GM12878 (cell line): Measurements from ENCODE around the gene PARVA. TPM values are rescaled to one million over a fixed set of nuclear protein-coding genes. Genes with fewer than 3 reads are reported as not detected.

ENCODE experiments used
- ATAC-seq: fragments of 200-7000 bp; cut with Tn5 transposase; 3 replicates; pipeline ENCODE4 v1.9.1; 2020; ENCODE audit warnings: mild to moderate bottlenecking, moderate library complexity
- BruUV-seq: library from RNA; stranded (reverse); fragments of 400-500 nt; replicated peaks from 2 replicates; lab custom pipeline; 2021; lab: Mats Ljungman, UMichigan
- CTCF ChIA-PET: fragments of 300-600 bp; sonication (Branson Sonifier 250); formaldehyde crosslinking; extraction: SDS; loops from one replicate; lab custom pipeline; 2021; ENCODE audit warnings: inconsistent platforms; lab: Yijun Ruan, JAX
- POLR2A ChIA-PET: fragments of 350-600 bp; formaldehyde crosslinking; extraction: SDS; loops from one replicate; lab custom pipeline; 2021; ENCODE audit warnings: inconsistent platforms; lab: Charles Lee
- RAD21 ChIA-PET: fragments of 300-600 bp; sonication (Branson Sonifier 250); formaldehyde crosslinking; loops from one replicate; lab custom pipeline; 2023; ENCODE audit warnings: antibody characterized with exemption; ENCODE audit not compliant: unreplicated experiment; lab: Charles Lee
- SMC1A ChIA-PET: fragments of 300-600 bp; sonication (Branson Sonifier 250); formaldehyde crosslinking; loops from one replicate; lab custom pipeline; 2023; ENCODE audit not compliant: unreplicated experiment, uncharacterized antibody; lab: Charles Lee
- DNase-seq: peaks from one replicate; pipeline ENCODE4 v3.0.0-alpha.2; 2011; ENCODE audit warnings: low read depth, low spot score
- FAIRE-seq: peaks from 3 replicates; lab custom pipeline; 2011; peaks lifted over from hg19 to GRCh38; lab: Jason Lieb, UNC
- H2AFZ ChIP-seq: 2 replicates; pipeline ENCODE4 v1.6.0; 2011; ENCODE audit warnings: low read depth, low read length, control low read depth; ENCODE audit not compliant: control insufficient read depth
- H3K27ac ChIP-seq: 2 replicates; pipeline ENCODE4 v1.5.1; 2011; ENCODE audit warnings: control low read depth; ENCODE audit not compliant: control insufficient read depth, insufficient read depth
- H3K27me3 ChIP-seq, 2 experiments: replicated peaks in 1 of 2; 2 replicates each; pipeline versions ENCODE4 v1.6.0 to v1.6.1; 2011; ENCODE audit warnings: low read length in 1 of 2; ENCODE audit not compliant: control insufficient read depth in 2 of 2, insufficient read depth in 2 of 2
- H3K36me3 ChIP-seq, 2 experiments: 2 replicates each; pipeline ENCODE4 v1.5.1; 2011; ENCODE audit warnings: low read length in 1 of 2; ENCODE audit not compliant: control insufficient read depth in 2 of 2, insufficient read depth in 2 of 2
- H3K4me1 ChIP-seq: 2 replicates; pipeline ENCODE4 v1.6.1; 2011; ENCODE audit warnings: mild to moderate bottlenecking, low read length, moderate library complexity, mixed read lengths; ENCODE audit not compliant: control insufficient read depth, insufficient read depth
- H3K4me2 ChIP-seq: 2 replicates; pipeline ENCODE4 v1.6.0; 2011; ENCODE audit warnings: control low read depth; ENCODE audit not compliant: control insufficient read depth, insufficient read depth
- H3K4me3 ChIP-seq: fragments of 200-600 bp; sonication (generic); 2 replicates; pipeline ENCODE4 v1.5.1; 2016
- H3K79me2 ChIP-seq: 2 replicates; pipeline ENCODE4 v1.6.0; 2011; ENCODE audit warnings: low read length; ENCODE audit not compliant: control insufficient read depth, insufficient read depth
- H3K9ac ChIP-seq: 2 replicates; pipeline ENCODE4 v1.8.0; 2011; ENCODE audit warnings: low read length, control low read depth, mixed read lengths; ENCODE audit not compliant: control insufficient read depth, insufficient read depth
- H3K9me3 ChIP-seq: replicated peaks from 3 replicates; pipeline ENCODE4 v1.5.1; 2011; ENCODE audit warnings: mild to moderate bottlenecking, low read length; ENCODE audit not compliant: control insufficient read depth, insufficient read depth
- H4K20me1 ChIP-seq: 2 replicates; pipeline ENCODE4 v1.6.0; 2011; ENCODE audit not compliant: control insufficient read depth, insufficient read depth
- ASH2L ChIP-seq: fragments of 300-600, 200-600 bp; sonication (generic); IDR thresholded peaks from 2 replicates; pipeline ENCODE4 v1.6.1; 2017; ENCODE audit warnings: low read depth, mild to moderate bottlenecking, borderline replicate concordance
- BMI1 ChIP-seq: fragments of 450-650 bp; IDR thresholded peaks from 2 replicates; pipeline ENCODE4 v1.6.1; 2016; ENCODE audit warnings: mild to moderate bottlenecking, moderate library complexity, borderline replicate concordance
- IRF4 ChIP-seq: IDR thresholded peaks from 2 replicates; pipeline ENCODE4 v1.6.1; 2011; ENCODE audit warnings: low read depth, low read length
- MEF2A ChIP-seq: IDR thresholded peaks from 2 replicates; pipeline ENCODE4 v1.6.1; 2011; ENCODE audit warnings: low read depth, mild to moderate bottlenecking, low read length, moderate library complexity; ENCODE audit not compliant: insufficient read depth
- MEF2B ChIP-seq: fragments of 450-650 bp; IDR thresholded peaks from 2 replicates; pipeline ENCODE4 v1.6.1; 2018; ENCODE audit warnings: mild to moderate bottlenecking, moderate library complexity; ENCODE audit not compliant: partially characterized antibody, poor library complexity, severe bottlenecking
- NRF1 ChIP-seq: conservative IDR thresholded peaks from 2 replicates; pipeline ENCODE4 v1.6.1; 2011; ENCODE audit warnings: mild to moderate bottlenecking, low read depth, low read length, improper control_type of control experiment
- RELA ChIP-seq: fragments of 450-650 bp; IDR thresholded peaks from 2 replicates; pipeline ENCODE4 v1.8.0; 2014; ENCODE audit warnings: borderline replicate concordance; ENCODE audit not compliant: partially characterized antibody
- SIX5 ChIP-seq: IDR thresholded peaks from 2 replicates; pipeline ENCODE4 v1.6.1; 2011; ENCODE audit warnings: mild to moderate bottlenecking, low read depth, low read length, moderate library complexity; ENCODE audit not compliant: severe bottlenecking
- TAF1 ChIP-seq: IDR thresholded peaks from 2 replicates; pipeline ENCODE4 v1.6.1; 2011; ENCODE audit warnings: mild to moderate bottlenecking, low read depth, low read length, borderline replicate concordance
- WRNIP1 ChIP-seq: IDR thresholded peaks from 2 replicates; pipeline ENCODE4 v1.6.1; 2011; ENCODE audit warnings: low read depth, low read length, improper control_type of control experiment, borderline replicate concordance
- WGBS: methylation state at CpG from one replicate; pipeline ENCODE4 v1.1.6; 2016; ENCODE audit warnings: low lambda C conversion rate; ENCODE audit not compliant: insufficient replicate concordance, insufficient coverage; ENCODE audit errors: missing lambda C conversion rate; 5-methylcytosine and 5-hydroxymethylcytosine counted together
- in situ Hi-C: fragments of 300-500 bp; cut with MboI; formaldehyde crosslinking; loops from 9 replicates; pipeline ENCODE4 v1.14.3; 2018; ENCODE audit warnings: mixed read lengths
- intact Hi-C: fragments of 100-400 bp; cut with micrococcal nuclease; formaldehyde crosslinking; loops from one replicate; pipeline ENCODE4 v1.14.2; 2022; ENCODE audit not compliant: unreplicated experiment
- polyA plus RNA-seq, 11 experiments: library from polyadenylated mRNA; depleted of rRNA in 4 of 11; unstranded in 6 of 11; stranded (reverse) in 5 of 11; fragments of >200 nt; fragmentation: Nextera tagmentation in 4 of 11; fragmentation: Illumina TruSeq in 1 of 11; extraction: Ambion mirVana in 4 of 11; extraction: Trizol in 1 of 11; gene quantifications; 1 replicate in 1 of 11; 2 replicates in 10 of 11; pipeline versions ENCODE4 v1.2.1 to v1.2.3, GENCODE V29; 2011 to 2016; ENCODE audit warnings: inconsistent platforms in 2 of 11, missing spikeins in 2 of 11, low read depth in 1 of 11
- total RNA-seq, 4 experiments: library from RNA; depleted of rRNA in 3 of 4; stranded (reverse); fragments of >200 nt in 3 of 4; fragmentation: Illumina TruSeq in 1 of 4; extraction: Trizol in 1 of 4; gene quantifications; 2 replicates each; pipeline versions ENCODE4 v1.2.1 to v1.2.3, GENCODE V29; 2013 to 2021

PARVA gene
- total and polyA plus RNA-seq, 10 of the 15 experiments (the other 5 are each of a cell fraction or from before 2014, with no cell fraction given), result 0.01 to 0.44 (median 0.03) TPM; not detected in 7

DNA sequence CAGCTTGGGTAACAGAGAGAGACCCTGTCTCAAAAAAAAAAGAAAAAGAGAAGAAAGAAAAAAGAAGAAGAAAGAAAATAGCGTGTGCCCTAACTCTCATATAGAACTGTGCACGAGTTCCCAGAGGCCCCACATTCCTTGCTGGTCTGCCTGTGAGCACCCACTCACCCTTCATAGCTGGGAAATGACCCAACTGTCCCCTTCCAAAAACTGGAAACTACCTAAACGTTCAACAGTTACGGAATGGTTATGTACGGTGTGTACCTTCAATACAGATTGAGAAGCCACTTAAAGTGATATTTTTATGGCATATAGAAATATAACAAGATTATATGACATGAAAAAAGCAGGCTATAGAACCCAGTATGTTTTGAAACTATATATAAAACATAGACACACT, 82.0 kb downstream of the PARVA start:
- intact Hi-C loops, result no loop called here
- ChIA-PET CTCF (no interaction called here), SMC1A (no interaction called here), RAD21 (no interaction called here), POLR2A (interaction anchor here (0.6 kb wide), 1 partner anchor 112 kb away, joined by 3 read pairs; no protein-coding TSS in a partner anchor)
- 10% methylated on average over 5 of the region's 5 CpGs for WGBS
- FAIRE-seq (no peak), DNase-seq (no peak), ATAC-seq (no peak)
- in situ Hi-C loops, result no loop called here
- Histone ChIP-seq H4K20me1 (no peaks in the 10 kb centered on the region), H2AFZ (no peak overlapping the region), H3K4me1 (no peaks in the 10 kb centered on the region), H3K27ac (no peak overlapping the region), H3K4me3 (no peak overlapping the region), H3K9ac (no peak overlapping the region), H3K79me2 (no peaks in the 10 kb centered on the region), H3K4me2 (no peak overlapping the region), H3K36me3 (no peaks in the 10 kb centered on the region), H3K9me3 (no peaks in the 10 kb centered on the region), H3K27me3 (no peaks in the 10 kb centered on the region)
- TF ChIP-seq TAF1, result no peak
- no TSS peak for BruUV-seq

DNA sequence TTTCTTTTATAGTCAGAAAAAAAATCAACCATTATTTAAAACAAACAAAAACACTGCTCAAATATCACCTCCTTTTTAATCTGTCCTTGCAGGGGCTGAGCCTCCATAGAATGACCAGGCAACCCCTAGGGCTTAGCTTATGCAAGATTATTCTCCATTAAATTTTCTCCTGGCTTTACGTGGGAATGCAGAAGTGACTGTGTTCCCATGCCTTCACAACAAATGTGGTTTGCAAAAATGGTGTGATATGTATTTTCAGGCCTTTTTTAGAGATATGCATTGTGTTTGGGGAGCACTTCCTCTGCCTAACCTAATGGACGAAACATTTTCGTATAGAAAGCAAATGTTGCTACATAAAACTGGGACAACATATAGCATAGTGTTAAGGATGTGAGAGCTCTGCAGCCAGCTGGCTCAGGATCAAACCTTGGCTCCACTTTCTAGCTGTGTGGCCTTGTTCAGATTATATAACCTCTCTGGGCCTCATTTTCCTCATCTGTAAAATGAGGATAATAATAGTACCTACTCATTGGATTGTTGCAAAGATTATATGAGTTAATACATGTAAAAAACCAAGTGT, 82.6 kb downstream of the PARVA start:
- no peak overlapping the region for H3K4me2 ChIP-seq
- DNase-seq, result no peak
- H2AFZ ChIP-seq, result no peak overlapping the region
- TF ChIP-seq ASH2L (no peak), SIX5 (no peak), IRF4 (no peak), BMI1 (no peak), MEF2B (no peak), MEF2A (no peak), RELA (no peak), NRF1 (no peak), WRNIP1 (no peak)
- TF ChIP-seq, all 136 proteins: peak for 0
- Histone ChIP-seq H3K27me3 (no peaks in the 10 kb centered on the region), H3K27ac (no peak overlapping the region), H3K4me3 (no peak overlapping the region), H4K20me1 (no peaks in the 10 kb centered on the region), H3K36me3 (no peaks in the 10 kb centered on the region), H3K9me3 (no peaks in the 10 kb centered on the region), H3K9ac (no peak overlapping the region), H3K4me1 (no peaks in the 10 kb centered on the region), H3K79me2 (no peaks in the 10 kb centered on the region)
- WGBS, result 10% methylated on average over 3 of the region's 3 CpGs
- ChIA-PET POLR2A (no interaction called here), SMC1A (no interaction called here), CTCF (no interaction called here), RAD21 (no interaction called here)
- no TSS peak for BruUV-seq
- FAIRE-seq (no peak), ATAC-seq (no peak)
- intact Hi-C loops, result no loop called here
- in situ Hi-C loops, result no loop called here
